Transverse colon (tissue), 4 donors: Measurements from ENCODE around the gene ELF3. TPM values are rescaled to one million over a fixed set of nuclear protein-coding genes. Genes with fewer than 3 reads are reported as not detected.

Source experiments
- DNase-seq: peaks from one replicate; pipeline ENCODE4 v3.0.0-alpha.2; 2019
- H3K27ac ChIP-seq, 4 donors: fragments of 200-600 bp; sonication (generic); 2 replicates each; pipeline ENCODE4 v1.5.1; 2016 to 2018; ENCODE audit warnings: inconsistent platforms in 4 of 4
- H3K27me3 ChIP-seq: fragments of 200-600 bp; sonication (generic); 2 replicates; pipeline ENCODE4 v1.5.1; 2017; ENCODE audit warnings: inconsistent platforms
- H3K36me3 ChIP-seq, 4 donors: fragments of 200-600 bp; sonication (generic); 2 replicates each; pipeline ENCODE4 v1.5.1; 2017 to 2019; ENCODE audit warnings: inconsistent platforms in 4 of 4
- H3K4me1 ChIP-seq, 4 donors: fragments of 200-600 bp; sonication (generic); 2 replicates each; pipeline ENCODE4 v1.5.1; 2017 to 2020; ENCODE audit warnings: inconsistent platforms in 4 of 4
- H3K4me3 ChIP-seq, 4 donors: fragments of 200-600 bp; sonication (generic); 1 replicate in 1 of 4; 2 replicates in 3 of 4; pipeline versions ENCODE4 v1.5.1 to v1.6.1; 2017 to 2019; ENCODE audit warnings: inconsistent platforms in 4 of 4
- H3K9me3 ChIP-seq, 2 donors: fragments of 200-600 bp; sonication (generic); 2 replicates each; pipeline ENCODE4 v1.5.1; 2017 to 2019; ENCODE audit warnings: inconsistent platforms in 2 of 2
- CTCF ChIP-seq, 5 experiments: fragments of 200-600 bp in 3 of 5; fragments of 450-650 bp in 2 of 5; sonication (generic) in 3 of 5; IDR thresholded peaks; 1 replicate in 2 of 5; 2 replicates in 3 of 5; pipeline ENCODE4 v1.5.1; 2016 to 2017; ENCODE audit warnings: antibody characterized with exemption in 5 of 5, inconsistent platforms in 3 of 5, mild to moderate bottlenecking in 2 of 5, moderate library complexity in 1 of 5
- EP300 ChIP-seq: sonication (generic); formaldehyde crosslinking; IDR thresholded peaks from one replicate; pipeline ENCODE4 v1.6.1; 2017; ENCODE audit warnings: antibody characterized with exemption, low read depth
- POLR2A ChIP-seq: fragments of 450-650 bp; IDR thresholded peaks from one replicate; pipeline ENCODE4 v1.6.1; 2016; ENCODE audit warnings: antibody characterized with exemption, mild to moderate bottlenecking, moderate library complexity
- POLR2AphosphoS5 ChIP-seq, 3 donors: sonication (generic); formaldehyde crosslinking; IDR thresholded peaks; one replicate each; pipeline ENCODE4 v1.6.1; 2016; ENCODE audit warnings: antibody characterized with exemption in 3 of 3
- WGBS, 2 donors: methylation state at CpG; one replicate each; pipeline ENCODE4 v1.1.5; 2018; ENCODE audit warnings: low coverage in 1 of 2; 5-methylcytosine and 5-hydroxymethylcytosine counted together
- in situ Hi-C, 4 donors: fragments of 200-750 bp; cut with MboI; loops; one replicate each; pipeline versions ENCODE4 v1.15.0 to v1.15.1; 2017; ENCODE audit warnings: low sequenced_read_pairs in 3 of 4, low pct_ligation_motif_present in 1 of 4, low pct_unique_long_range_greater_than_20kb in 1 of 4
- intact Hi-C: fragments of 100-400 bp; cut with DNase I; formaldehyde crosslinking; loops from one replicate; pipeline ENCODE4 v1.15.1; 2023; ENCODE audit warnings: low total_unique reads
- total RNA-seq, 4 donors: library from RNA; depleted of rRNA; stranded (reverse); fragments of >200 nt; gene quantifications; one replicate each; pipeline ENCODE4 v1.1.0, GENCODE V29; 2016

Gene ELF3
- total RNA-seq, 4 donors from 2014 or later, result 581 to 1,486 (median 902) TPM

GRCh38 chr1:202034149-202034682 is 23.8 kb downstream of the ELF3 start:
- Histone ChIP-seq H3K4me1 (peaks cover 8 to 30% (median 14%) of the 10 kb centered on the region in 4 donors), H3K9me3 (no peaks in the 10 kb centered on the region), H3K4me3 (no peak overlapping the region), H3K36me3 (no peaks in the 10 kb centered on the region), H3K27me3 (no peaks in the 10 kb centered on the region), H3K27ac (peak overlapping the region; percentile 83 to 86 (median 84))
- TF ChIP-seq EP300, result no peak
- TF ChIP-seq CTCF (IDR thresholded peaks at IDR 0.05), result no peak
- TF ChIP-seq POLR2AphosphoS5 (IDR thresholded peaks at IDR 0.05), result no peak
- TF ChIP-seq POLR2A, result no peak
- DNase-seq, result no peak
- in situ Hi-C loops, result no loop called here
- WGBS, 2 donors, result 61% methylated on average over 7 of the region's 7 CpGs; no CpG with 5 or more reads in 1 of the 2 donors
- intact Hi-C loops, result no loop called here

GRCh38 chr1:202034683-202035462 is 24.5 kb downstream of the ELF3 start:
- in situ Hi-C loops, result no loop called here
- WGBS, 2 donors, result 38 to 60% methylated on average over 1 to 18 of the region's 20 CpGs

GRCh38 chr1:202036595-202037387 is 26.4 kb downstream of the ELF3 start:
- Histone ChIP-seq H3K4me1 (peaks cover 8 to 23% (median 14%) of the 10 kb centered on the region in 4 donors), H3K9me3 (no peaks in the 10 kb centered on the region), H3K4me3 (no peak overlapping the region), H3K27me3 (no peaks in the 10 kb centered on the region), H3K36me3 (no peaks in the 10 kb centered on the region), H3K27ac (peak overlapping the region in 2 of 4 donors; percentile 23 to 86)
- DNase-seq, result no peak
- WGBS, 2 donors, result 77 to 81% methylated on average over 7 to 9 of the region's 9 CpGs
- in situ Hi-C loops (no loop called here), intact Hi-C loops (no loop called here)
- TF ChIP-seq POLR2AphosphoS5 (IDR thresholded peaks at IDR 0.05) (no peak), POLR2A (no peak), EP300 (no peak), CTCF (IDR thresholded peaks at IDR 0.05) (no peak)

More at GRCh38 chr1:202034683-202035462, 24.5 kb downstream of the ELF3 start:
- Histone ChIP-seq H3K4me1 (peaks cover 8 to 26% (median 14%) of the 10 kb centered on the region in 4 donors), H3K9me3 (no peaks in the 10 kb centered on the region), H3K27ac (peak overlapping the region; percentile 83 to 86 (median 84)), H3K36me3 (no peaks in the 10 kb centered on the region), H3K4me3 (no peak overlapping the region), H3K27me3 (no peaks in the 10 kb centered on the region)
- intact Hi-C loops, result no loop called here
- DNase-seq, result peak; percentile 93
- TF ChIP-seq POLR2AphosphoS5 (IDR thresholded peaks at IDR 0.05) (peak in 2 of 3 donors; percentile 42 to 78), CTCF (IDR thresholded peaks at IDR 0.05) (no peak), EP300 (no peak), POLR2A (peak; percentile 26)
